Fibroblast of upper back skin (primary cell): ENCODE data around the gene TOLLIP.
"Not testable (repeated sequence)": the region's sequence is repeated elsewhere in the genome, so short reads cannot be mapped to it uniquely, and the experiment has no call there.

Source experiments
- DNase-seq: peaks from one replicate; pipeline ENCODE4 v3.0.0-alpha.2; 2013

The TOLLIP gene

GRCh38 chr11:1242751-1243150, 66.7 kb downstream of the TOLLIP start:
- DNase-seq: not testable (repeated sequence)

GRCh38 chr11:1242289-1242688, 67.1 kb downstream of the TOLLIP start:
- no peak for DNase-seq

- DNase-seq: no peak
Observed at GRCh38 chr11:1241706-1242105, 67.7 kb downstream of the TOLLIP start.

GRCh38 chr11:1240771-1241170, 68.7 kb downstream of the TOLLIP start:
- no peak for DNase-seq

GRCh38 chr11:1239596-1240205, 69.7 kb downstream of the TOLLIP start:
- no peak for DNase-seq

- no peak for DNase-seq
Observed at GRCh38 chr11:1238767-1239595, 70.5 kb downstream of the TOLLIP start.

- DNase-seq: no peak
Observed at GRCh38 chr11:1237851-1238250, 71.6 kb downstream of the TOLLIP start.

- DNase-seq: no peak
Observed at GRCh38 chr11:1237128-1237580, 72.3 kb downstream of the TOLLIP start.

GRCh38 chr11:1236316-1237127, 72.9 kb downstream of the TOLLIP start:
- DNase-seq: no peak

- DNase-seq: no peak
Observed at GRCh38 chr11:1235901-1236315, 73.5 kb downstream of the TOLLIP start.

GRCh38 chr11:1235306-1235900, 74.0 kb downstream of the TOLLIP start:
- no peak for DNase-seq

GRCh38 chr11:1234771-1235305, 74.6 kb downstream of the TOLLIP start:
- DNase-seq: no peak

- DNase-seq: no peak
Observed at GRCh38 chr11:1234054-1234720, 75.2 kb downstream of the TOLLIP start.

GRCh38 chr11:1233351-1234053, 75.9 kb downstream of the TOLLIP start:
- DNase-seq: no peak

GRCh38 chr11:1232883-1233321, 76.5 kb downstream of the TOLLIP start:
- DNase-seq: no peak

- DNase-seq: no peak
Observed at GRCh38 chr11:1232021-1232882, 77.2 kb downstream of the TOLLIP start.

GRCh38 chr11:1231396-1232020, 77.9 kb downstream of the TOLLIP start:
- DNase-seq: no peak

- DNase-seq: no peak
Observed at GRCh38 chr11:1230456-1231395, 78.7 kb downstream of the TOLLIP start.

GRCh38 chr11:1230121-1230455, 79.3 kb downstream of the TOLLIP start:
- no peak for DNase-seq
